GM19240 (cell line): Measurements from ENCODE around the gene DCPS.

Experiments used
- DNase-seq: peaks from one replicate; pipeline ENCODE4 v3.0.0; 2011; ENCODE audit warnings: low spot score; ENCODE audit not compliant: insufficient read length

DCPS gene

DNA sequence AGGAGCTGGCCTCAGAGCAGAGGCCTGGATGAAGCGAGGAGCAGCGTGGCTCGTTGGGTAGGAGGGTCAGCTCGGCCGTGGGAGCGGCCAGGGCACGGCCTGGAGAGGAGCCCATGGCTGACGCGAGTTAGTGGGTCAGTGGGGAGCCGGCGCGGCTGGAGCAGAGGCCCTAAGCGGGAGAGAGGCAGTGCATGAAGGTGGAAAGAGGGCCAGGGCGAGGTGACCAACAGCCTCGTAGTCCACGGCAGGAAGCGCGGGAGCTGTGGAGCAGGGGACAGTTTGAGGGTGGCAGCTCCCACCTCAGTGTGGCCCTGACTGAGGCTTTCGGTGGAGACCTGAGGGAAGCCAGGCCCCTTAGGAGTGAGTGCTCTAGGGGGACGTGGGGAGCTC is 24.1 kb downstream of the DCPS start:
- DNase-seq: no peak

DNA sequence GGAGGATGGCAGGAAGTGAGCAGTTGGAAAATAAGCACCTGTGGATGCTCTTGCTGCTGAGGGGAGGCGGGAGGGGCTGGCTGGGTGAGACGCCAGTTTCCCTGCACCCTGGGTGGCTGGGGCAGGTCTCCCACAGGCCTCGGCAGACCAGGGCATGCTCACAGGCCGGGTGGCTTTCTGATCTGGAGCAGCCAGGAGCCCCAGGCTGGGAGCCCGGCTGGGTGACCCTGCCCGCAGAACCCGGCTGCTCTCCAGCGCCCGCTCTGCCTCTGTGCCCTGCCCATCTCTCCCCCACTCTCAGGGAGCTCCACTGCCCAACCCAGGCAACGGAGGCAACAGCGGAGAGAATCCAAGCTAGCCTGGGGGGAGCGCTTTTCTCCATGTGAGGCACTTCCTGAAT is 24.6 kb downstream of the DCPS start:
- no peak for DNase-seq

DNA sequence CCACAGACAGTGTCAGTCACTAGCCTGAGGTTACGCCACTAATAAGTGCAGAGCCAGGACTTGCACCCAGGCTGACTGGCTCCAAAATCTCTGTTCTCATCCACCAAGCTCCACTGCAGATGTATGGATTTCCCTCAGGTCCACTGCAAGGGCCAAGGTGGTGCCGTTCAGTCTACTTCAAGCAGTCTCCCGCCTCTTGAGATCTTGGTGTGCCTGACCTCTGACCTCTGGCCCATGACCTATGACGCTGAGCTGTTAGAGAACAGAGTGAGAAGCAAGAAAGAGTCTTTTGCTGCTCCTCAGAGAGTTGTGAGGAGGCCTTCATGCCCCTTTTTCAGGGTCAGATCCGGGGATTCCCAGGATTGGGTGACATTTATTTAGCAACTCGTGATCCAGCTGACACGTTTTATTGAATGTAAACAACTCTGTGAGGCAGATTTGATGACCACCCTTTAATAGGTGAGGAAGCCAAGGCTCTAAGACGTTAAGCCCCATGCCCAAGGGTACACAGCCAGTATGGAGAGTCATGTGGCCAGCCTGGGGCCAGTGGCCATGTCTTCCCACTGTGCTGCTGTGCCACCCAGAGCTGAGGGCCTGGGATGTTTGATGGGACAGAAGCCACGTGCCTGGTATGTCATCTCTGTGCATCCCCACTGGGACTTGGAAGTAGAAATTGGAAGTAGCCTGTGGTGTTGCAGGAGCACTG is 25.2 kb downstream of the DCPS start:
- DNase-seq: no peak

DNA sequence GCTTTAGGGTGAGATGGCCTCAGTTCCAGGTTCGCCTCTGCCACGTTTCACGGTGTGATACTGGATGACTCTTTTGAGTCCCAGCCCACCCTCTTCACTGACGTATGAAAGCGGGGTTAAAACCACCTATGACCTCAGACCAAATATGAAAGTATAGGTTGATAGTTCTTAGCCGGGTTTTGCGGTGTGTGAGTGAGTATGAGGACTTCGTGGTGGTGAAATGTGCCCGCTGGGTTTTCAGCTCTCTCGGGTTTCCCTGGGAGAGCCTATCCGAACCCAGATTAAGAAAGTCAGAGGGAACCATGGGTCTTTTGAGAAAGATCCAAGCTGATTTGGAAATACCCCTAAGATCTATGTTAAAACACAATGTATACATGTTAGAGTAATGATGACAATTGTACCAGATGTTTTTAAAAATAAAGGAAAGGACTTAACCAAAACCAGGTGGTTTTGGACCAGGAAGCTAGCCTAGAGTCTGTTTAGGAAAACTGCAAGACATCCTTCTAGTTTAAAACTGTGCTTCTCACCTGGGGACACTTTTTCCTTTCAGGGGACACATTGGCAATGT is 25.9 kb downstream of the DCPS start:
- no peak for DNase-seq

DNA sequence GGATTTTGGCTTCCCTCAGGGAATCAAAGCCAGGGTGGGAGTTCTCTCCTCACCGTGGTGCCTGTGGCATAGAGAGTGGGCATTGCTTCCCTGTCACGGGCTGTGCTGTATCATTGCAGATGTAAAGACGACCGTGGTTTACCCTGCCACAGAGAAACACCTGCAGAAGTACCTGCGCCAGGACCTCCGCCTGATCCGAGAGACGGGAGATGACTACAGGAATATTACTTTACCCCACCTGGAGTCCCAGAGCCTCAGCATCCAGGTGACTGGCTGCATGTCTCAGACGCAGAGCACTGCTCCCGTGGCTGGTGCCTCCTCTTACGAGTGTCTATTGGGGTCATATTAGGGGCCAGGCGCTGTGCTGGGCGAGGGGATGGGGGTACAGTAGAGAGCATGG is 27.4 kb downstream of the DCPS start:
- DNase-seq: no peak

DNA sequence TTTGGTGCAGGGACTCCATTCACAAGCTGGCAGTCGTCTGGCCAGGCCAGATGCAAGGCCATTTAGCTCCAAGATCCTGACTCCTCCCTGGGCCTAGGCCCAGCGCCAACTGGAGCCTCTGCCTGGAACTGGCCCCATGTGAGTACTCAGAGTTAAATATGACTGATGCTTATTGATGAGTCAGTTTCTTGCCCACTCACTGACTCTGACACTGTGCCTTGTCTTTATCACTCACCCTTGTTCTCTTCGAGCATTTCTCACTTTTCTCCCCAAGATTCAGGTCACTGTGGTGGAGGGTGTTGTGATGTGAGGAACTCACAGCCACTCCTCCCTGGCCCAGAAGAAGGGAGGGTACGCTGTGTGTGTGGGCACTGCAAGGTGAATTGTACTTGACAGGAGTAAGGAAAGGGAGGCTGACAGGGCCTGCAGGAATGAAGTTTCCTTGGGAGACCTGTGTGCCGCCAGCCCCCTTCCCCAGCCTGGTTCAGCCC is 28.4 kb downstream of the DCPS start:
- DNase-seq: no peak

DNA sequence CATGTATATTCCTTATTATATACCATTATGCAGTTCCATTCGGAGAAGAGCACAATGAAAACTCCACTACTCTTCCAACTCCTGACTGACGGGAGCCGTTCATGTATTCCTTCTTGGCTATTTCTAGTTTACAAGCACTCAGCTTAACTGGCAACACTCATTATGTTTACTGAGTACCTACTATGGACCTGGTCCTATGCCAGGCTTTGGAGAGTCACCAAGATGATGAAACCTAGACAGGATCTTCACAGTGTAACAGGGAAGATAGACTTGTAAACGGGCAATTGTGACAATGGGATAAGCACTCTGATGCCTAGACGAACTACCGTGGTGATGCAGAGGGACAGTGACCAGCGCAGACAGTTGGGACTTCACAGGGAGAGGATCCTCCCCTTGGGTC is 29.3 kb downstream of the DCPS start:
- DNase-seq: no peak

DNA sequence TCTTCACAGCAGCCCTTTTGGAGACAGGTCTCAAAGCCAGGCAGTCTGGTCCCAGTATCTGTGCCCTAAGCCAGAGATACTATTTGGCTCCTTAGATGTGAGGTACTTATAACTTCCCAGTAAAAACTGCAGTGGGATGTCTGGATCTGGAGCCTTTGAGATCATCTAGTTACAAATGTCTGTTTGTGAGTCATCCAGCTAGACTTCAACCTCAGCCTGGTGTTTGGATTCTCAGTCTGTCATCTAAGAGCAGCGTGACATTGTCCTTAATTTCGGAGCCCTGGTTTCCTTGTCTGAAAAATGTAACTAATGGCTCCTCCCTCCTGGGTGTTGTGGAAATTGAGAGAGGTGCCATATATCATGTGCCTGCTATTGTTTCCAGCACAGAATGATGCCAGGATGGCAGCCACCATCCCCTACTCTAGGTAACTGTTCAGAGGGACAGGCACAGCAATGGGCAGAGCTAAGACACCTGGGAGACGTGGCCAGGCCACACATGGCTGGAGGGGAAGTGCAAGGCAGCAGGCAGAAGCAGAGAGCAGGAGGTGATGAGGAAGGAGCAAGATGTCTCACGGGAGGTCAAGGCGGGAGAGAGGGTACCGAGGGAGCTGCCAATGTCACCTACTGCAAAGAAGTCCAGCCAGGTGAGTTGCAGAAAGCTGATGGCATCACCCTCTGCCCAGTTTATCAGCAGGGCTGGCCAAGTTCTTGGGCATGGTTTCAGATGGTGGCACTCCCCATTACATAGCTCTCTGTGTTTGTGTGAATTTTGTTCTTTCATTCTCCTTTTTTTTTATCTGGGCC is 31.0 kb downstream of the DCPS start:
- DNase-seq: no peak

DNA sequence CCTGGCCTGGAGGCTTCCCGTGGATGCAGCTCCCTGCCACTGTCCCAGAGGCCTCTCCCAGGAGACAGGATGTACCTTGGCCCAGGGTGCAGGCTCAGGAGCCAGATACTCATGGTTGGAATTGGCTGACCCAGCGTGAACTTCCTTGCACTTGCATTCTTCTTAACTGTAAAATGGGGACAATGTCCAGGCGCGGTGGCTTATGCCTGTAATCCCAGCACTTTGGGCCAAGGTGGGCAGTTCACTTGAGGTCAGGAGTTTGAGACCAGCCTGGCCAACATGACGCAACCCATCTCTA is 31.6 kb downstream of the DCPS start:
- no peak for DNase-seq

DNA sequence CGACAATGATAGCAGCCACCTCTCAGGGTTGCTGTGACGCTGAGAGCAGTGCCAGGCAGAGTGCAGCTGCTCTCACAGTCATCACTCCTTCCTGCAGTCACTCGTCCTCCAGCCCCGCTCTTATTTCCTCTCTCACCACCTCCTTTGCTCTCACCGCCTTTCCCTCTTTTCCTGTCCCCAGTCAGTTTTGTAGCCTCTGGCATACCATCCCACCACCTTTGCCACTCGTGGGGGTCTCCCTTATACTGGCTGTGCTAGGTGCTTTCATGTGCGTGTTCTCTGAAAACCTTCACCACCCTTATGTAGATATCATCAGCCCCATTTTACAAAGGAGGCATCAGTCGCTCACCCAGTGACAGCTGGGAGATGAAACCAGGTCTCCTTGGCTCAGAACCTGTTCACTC is 32.3 kb downstream of the DCPS start:
- no peak for DNase-seq

DNA sequence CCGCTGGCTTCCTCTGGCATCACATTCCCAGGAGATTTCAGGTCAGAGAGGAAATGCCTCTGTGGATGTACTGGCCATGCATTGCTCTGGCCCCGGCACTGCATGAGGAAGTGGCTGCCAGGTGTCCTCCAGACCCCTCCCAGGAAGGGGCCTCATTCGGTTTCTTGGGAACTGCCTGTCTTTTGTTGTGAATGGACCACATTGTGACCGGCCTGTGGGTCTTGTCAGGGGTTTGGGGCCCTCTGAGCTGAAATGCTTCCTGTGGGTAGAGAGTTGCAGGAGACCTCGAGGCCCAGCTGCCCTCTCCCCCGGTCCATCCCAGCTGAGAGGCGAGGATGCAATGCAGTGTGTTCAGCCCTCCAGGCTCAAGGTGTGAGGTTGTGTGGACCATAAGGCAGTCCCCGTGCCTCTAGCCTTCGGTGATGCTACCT is 32.8 kb downstream of the DCPS start:
- DNase-seq: no peak

DNA sequence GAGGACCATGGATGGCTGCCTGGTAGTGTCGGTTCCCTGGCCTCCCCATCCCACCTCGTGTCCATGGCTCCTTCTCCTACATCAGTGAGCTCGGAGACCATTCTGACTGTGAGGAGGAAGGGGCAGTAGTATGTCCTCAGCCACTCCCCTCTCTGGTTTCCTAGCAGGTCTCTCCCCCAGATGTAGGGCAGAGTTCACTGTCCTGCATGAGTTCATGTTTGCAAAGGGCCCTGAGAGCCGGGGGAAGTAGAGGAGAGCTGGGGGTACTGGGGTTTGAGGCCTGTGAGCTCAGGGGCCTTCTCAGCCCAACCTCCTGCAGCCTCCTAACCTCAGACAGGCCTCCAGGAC is 33.2 kb downstream of the DCPS start:
- DNase-seq: no peak

DNA sequence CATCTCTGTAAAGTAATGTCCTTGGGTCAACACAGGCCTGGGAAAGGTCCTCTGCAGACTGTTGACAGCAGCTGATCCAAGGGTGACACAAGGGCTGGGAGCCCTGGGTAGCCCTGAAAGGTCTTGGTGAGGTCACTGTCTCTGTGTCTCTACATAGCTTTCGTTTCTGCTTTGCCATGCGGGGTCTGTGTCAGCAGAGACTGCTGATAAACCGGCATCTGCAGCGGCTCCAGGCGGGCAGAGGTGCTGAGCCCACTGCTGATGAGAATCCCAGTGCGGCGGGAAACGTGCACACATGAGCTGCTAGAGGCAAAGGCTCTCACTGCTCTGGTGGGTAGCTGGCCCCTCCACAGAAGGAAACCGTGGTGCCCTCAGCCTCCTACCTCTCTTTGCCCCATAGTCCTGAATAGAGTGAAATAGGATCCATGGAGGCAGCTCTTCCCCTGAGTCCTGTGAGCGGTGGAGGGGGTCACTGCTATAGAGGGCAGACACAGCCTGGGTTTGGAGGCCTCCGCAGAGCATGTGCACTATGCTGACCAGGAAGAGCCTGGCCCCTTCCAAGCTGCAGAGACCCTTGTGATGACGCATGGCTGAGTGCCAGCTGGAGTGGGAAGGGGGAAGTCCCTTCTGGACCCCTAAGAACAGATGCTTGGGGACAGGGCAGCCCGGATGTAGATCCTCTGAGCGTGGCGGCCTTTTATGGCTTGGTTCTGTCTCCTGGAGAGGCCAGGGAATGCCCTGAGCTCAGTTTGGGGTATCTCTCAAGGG is 33.8 kb downstream of the DCPS start:
- no peak for DNase-seq

DNA sequence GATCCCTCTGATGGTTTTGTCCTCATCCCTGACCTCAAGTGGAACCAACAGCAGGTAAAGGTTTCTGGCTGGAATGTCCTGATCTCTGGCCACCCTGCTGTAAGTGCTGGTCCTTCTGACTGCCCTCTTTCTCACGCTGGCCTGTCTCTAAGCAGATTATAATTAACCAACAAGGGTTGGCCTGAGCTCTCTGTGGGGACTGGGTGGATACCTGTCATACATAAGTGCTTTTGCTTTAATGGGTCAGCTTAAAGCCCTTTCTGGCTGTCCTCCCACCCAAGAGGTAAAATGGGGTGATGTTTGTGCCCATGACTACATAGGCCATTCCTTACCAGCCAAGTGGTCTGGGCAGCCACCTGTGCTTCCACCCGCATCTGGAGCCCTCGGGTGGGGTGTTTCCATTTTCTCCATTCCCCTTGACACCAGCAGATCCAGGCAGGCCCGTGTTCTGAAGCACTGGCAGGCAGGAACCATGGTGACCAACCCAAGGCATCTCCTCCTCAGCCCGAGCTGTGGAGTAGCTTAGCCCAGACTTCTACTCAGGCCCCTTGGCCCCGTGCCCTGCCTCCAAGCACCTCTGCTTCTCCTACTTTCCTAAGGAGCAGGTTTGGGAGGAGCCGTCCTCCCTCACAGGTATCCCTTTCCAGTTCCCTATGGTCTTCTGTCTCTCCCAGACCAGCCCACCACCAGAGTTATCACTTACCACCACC is 34.6 kb downstream of the DCPS start:
- DNase-seq: no peak

DNA sequence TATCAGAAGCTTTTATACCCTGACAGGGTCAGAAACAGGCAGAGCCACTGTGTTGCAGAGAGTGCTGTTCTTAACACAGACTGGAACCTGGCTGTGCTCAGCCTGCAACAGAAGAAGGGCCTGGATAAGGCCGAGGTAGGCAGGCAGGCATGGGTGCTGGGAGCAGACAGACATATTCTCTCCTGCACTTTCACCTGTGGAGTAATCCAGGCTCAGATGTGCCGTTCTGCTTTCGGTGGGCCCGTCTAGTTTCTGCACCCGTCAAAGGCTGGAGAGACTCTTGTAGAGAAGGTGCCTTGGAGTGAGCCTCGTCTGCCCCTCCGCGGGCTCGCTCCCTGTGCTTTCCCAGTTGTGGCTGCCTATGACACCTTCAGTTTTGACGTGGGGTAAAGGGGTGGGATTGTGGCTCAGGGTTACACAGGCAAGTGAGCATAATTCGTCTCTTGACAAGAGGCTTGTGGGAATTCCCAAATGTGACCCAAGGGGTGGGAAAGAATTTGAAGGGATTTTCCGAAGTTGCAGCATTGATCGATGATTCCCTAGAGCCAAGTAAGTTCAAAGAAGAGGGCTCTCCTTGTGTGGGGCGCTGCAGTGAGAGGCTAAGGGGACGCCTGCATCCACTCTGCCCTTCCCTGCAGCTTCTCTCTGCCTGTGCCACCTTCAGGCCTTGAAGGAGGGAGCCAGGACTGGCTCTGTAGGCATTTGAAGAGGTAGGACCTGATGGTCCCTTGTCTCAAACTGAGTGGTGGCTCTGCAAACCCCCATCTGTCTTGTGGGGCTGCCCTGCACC is 35.4 kb downstream of the DCPS start:
- no peak for DNase-seq

DNA sequence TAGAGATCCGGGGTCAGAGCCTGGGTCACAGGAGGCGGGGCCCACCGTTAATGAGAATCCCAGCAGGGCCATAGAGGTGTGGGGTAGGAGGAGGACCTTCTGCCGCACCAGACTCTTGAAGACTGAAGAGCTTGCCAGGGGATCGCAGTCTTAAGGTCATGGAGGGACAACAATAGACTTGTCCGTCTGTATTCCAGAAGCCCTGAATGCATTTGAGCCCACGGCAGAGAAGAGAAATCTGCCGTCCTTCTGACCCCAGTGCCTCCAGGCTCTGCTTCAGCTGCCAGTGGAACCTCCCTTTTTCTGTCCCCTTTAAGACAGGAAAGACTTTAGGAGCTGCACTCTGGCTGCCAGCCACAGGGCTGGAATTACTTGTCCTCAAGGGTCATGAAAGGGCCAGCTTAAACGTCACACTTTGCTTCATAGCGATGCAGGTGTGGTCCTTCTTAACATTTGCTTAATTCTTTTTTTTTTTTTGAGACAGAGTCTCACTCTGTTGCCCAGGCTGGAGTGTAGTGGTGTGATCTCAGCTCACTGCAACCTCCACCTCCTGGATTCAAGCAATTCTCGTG is 36.1 kb downstream of the DCPS start:
- no peak for DNase-seq

DNA sequence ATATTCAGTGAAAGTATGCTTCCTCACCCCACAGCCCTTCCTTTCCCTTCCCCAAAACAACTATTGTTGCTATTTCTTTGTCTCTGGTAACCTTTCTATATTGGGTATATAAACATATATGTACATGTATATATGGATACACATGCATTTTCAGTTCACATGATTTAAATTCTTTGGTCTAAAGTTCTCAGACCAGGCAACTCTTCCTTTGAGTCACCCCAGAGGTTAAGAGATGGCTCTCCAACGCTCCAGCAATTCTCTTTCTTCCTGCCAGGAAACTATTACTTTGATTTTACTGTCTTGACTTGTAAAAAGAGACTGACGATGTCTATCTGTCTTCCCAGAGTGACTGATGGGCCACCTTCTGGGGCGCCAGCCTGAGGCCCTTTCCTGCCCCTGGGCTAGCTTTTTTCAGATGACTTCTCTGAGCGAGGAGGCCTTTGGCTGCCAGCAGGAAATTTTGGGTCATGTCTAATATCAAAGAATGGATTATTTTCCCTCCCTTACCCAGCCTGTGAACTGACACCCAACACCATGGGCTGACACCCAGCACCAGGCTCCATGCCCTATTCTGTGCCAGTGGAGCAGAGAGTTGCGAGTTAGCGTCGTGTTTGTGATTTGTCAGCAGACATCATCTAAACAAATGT is 37.2 kb downstream of the DCPS start:
- DNase-seq: no peak

DNA sequence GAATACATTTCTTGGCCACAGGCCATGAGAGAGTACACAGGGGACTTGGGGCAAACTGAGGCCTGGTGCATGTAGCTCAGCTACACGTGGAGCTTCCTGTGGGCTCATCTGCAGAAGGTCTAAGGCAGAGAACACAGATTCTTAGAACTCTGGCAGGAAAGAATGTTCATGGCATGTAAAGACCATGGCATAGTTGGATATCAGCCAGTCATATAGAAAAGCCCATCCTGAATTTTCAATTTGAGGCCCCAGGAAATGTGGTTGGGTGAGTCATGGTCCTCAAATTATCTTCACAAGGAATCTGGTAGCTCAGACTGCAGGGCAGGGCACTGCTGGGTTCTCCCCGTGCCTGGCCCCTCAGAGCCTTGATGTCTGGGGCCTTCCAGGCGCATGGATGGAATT is 37.9 kb downstream of the DCPS start:
- no peak for DNase-seq

DNA sequence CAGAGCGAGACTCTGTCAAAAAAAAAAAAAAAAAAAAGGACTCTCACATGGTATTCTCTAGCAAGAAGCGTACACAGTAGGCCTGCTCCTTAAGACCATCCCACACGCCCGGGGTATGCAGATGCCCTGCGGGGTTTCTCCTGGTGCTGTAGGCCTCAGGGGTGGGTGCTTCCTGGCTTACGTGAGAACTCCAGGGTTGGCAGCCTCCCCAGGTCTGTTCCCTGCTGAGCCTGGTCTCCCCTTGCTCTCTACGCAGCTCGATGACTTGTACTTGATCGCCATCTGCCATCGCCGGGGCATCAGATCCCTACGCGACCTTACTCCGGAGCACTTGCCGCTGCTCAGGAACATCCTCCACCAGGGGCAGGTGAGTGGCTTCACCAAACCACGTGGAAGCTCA is 39.2 kb downstream of the DCPS start:
- DNase-seq: no peak
